Glomerular endothelial cell (primary cell): Measurements from ENCODE around the gene FAM120C. TPM values are rescaled to one million over a fixed set of nuclear protein-coding genes. Genes with fewer than 3 reads are reported as not detected.

ENCODE experiments used
- DNase-seq: peaks from one replicate; pipeline ENCODE4 v3.0.0-alpha.2; 2011; ENCODE audit warnings: low read depth, low spot score; ENCODE audit errors: extremely low read depth
- total RNA-seq: library from RNA; depleted of rRNA; stranded (reverse); fragments of >200 nt; gene quantifications from 2 replicates; pipeline ENCODE4 v1.2.3, GENCODE V29; 2015

FAM120C gene
- total RNA-seq, 1 donor from 2014 or later = 6.7 TPM

- DNase-seq = peak; percentile 54
Observed at GRCh38 chrX:54044126-54044876, 138.8 kb downstream of the FAM120C start, which contains the start of gene PHF8. TSS of gene PHF8 (minus strand) at chrX:54044473. CDS start at chrX:54042728, 1,745 bp downstream.

GRCh38 chrX:54043541-54044125 is 139.4 kb downstream of the FAM120C start:
- no peak for DNase-seq

- DNase-seq = no peak
Observed at GRCh38 chrX:54043056-54043455, 140.0 kb downstream of the FAM120C start.

GRCh38 chrX:54042609-54043021 is 140.4 kb downstream of the FAM120C start:
- no peak for DNase-seq

GRCh38 chrX:54030329-54030728 is 152.7 kb downstream of the FAM120C start:
- no peak for DNase-seq

GRCh38 chrX:54029529-54030143 is 153.4 kb downstream of the FAM120C start:
- no peak for DNase-seq

- DNase-seq = no peak
Observed at GRCh38 chrX:54024350-54024749, 158.7 kb downstream of the FAM120C start.

Other genes with a start within 250 kb of the FAM120C start
- 15.4 and 19.7 TPM in 2 replicates for gene PHF8, start 138.8 kb downstream of the FAM120C start, total RNA-seq
- 1.1 TPM in 2 replicates for gene WNK3, start 174.8 kb upstream of the FAM120C start, total RNA-seq